ENCODE results near the gene NCF2.

- no peak for TF ChIP-seq CTCF (conservative IDR thresholded peaks at IDR 0.05; ENCODE audit: low read depth, low read length)
- no peak for TF ChIP-seq EZH2 (IDR thresholded peaks at IDR 0.05; ENCODE audit: low read length, unreplicated experiment)
These were observed 20.8 kb upstream of the NCF2 start for GRCh38 chr1:183611021-183611420.

Data from PC-3 (cell line).